HT-29 (cell line): ENCODE data around the gene TEKT2. TPM values are rescaled to one million over a fixed set of nuclear protein-coding genes. Genes with fewer than 3 reads are reported as not detected.

ENCODE experiments used
- DNase-seq: peaks from one replicate; pipeline ENCODE4 v3.0.0-alpha.2; 2015; ENCODE audit warnings: low spot score
- total RNA-seq: library from RNA; depleted of rRNA; stranded (reverse); fragments of >200 nt; shearing (Covaris generic); gene quantifications from 2 replicates; pipeline ENCODE4 v1.2.3, GENCODE V29; 2014; rRNA removed

Gene TEKT2
- total RNA-seq, 1 experiment from 2014 or later: not detected

DNA sequence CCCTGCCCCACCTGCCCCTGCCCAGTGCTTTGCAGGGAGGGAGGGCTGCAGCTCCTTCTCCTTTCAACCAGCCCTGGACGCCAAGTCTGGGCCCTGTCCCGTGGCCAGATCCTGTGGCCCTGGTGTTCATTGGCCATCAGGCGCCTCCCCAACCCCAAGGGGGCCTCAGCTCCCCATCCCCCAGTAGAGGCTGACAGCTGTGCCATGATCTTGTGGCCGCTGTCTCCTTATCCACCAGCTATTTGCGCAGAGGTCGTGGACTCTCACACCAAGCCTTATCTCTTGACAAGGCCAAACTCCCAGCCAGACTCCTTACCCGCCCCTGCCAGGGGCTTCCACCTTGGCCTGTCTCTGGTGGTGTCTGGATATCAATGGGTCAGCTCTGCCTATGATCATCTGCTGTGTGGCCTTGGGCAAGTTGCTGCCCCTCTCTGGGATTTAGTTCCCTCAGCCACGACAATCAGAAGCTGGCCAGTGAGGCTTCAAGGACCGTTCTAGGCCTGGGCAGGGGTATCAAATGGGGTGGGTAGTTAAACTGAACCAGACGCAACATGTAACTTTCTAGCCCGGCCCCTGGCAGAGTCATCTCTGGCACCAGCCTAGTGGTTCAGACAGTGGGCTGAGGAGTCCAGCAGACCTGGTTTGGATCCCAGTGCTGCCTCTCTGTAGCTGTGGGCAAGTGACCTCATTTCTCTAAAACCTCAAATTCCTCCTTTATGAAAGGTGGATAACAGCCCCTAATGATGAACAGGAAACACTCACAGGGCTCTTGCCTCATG lies 44.4 kb downstream of the TEKT2 start:
- no peak for DNase-seq

DNA sequence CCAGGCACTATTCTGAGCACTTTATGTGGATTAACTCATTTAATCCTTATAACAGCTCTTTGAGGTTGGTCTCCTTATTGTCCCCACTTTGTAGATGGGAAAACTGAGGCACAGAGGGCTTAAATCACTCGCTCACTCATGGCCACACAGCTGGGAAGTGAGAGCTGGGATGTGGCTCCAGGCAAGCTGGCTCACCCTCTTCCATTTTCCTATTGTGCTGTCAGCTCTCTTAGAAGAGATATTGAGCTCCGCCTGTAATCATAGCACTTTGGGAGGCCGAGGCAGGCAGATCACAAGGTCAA lies 45.0 kb downstream of the TEKT2 start:
- no peak for DNase-seq

DNA sequence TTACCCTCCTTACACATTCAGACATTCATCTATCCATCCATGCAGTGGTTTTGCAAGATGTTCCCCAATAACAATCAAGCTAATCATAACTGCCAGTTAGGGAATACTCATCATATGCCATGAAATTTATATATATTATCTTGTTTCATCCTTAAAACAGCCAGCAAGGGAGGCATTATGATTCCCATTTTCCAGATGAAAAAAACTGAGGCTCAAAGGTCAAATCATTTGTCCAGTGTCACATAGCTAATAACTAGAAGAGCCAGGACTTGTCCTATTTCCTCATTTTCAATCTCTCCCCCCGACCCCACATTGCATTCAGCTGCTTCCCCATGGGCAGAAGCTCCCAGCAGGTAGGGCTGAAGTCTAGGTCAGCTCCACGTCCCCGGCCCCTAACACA lies 48.1 kb downstream of the TEKT2 start:
- no peak for DNase-seq

DNA sequence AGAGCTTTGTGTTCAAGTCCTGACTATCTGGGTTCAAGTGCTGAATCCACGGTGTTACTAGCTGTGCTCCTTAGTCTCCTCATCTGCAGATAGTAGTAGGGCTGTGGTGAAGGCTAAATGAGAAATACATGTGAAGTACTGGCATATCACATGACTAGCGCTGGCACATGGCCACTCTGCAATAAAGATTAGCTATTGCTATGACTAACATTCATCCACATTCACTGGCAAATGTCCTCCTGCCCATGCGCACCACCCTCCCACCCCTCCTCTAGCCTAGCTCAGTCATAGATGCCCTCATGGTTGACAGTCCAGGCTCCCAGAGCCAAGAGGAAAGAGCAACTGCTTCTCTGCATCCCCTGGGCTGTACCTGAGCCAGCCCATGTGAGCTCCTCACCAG lies 49.6 kb downstream of the TEKT2 start:
- DNase-seq: peak; percentile 89

DNA sequence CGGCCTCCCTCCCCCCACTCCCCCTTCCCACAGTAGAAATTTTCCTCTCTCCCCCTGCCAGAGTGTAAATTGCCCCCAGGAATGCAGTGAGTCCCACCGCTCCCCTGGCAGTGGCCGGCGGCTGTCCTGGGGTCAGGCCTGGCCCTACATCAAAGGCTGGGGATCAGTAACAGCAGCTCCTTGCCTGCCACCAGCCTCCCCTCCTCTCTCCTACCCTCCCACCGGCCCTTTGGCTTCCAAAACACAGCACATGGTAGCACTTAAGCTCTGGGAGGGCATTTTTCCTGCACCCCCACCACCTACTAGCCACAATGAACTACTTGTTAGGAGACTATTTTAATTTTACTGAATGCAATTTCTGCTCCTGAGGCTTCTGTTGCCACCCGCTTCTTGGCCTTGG lies 50.1 kb downstream of the TEKT2 start:
- no peak for DNase-seq

DNA sequence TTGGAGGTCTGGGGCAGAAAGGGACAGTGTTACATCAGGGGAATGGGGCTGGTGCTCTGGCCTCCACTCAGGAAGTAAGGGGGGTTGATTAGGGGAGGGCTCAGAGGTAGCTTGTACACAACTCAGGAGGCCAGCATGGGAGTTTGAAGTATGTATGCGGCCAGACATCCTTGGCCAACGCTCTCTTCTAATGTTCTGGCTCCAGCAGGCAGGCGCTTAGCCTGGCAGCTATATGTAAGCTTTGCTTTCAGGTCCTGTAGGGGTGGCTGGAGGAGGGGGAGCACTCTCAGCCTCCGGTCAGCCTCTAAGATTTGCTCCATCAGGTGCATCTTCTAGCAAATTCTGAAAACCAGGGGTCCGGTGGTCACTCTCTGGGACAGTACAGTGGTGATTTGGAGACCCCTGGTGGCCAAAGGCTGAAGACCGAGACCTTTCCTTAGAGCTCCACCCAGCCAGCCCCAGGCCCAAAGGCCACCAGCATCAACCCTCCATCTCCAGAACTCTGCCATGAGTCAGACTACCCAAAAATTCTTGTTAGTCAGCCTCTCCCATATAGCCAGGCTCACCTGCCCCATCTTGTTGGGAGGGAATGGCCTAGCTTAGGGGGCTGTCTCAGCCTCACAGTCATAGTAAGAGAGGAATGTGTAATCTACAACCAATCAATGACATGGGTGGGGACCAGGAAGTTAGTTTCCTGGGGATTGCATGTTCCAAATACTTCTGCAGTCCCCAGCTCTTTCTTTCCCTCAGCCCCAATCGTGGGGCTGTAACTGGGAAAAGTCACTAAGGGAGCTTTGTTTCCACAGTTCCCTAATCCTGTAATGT lies 50.8 kb downstream of the TEKT2 start:
- peak; percentile 59 for DNase-seq

DNA sequence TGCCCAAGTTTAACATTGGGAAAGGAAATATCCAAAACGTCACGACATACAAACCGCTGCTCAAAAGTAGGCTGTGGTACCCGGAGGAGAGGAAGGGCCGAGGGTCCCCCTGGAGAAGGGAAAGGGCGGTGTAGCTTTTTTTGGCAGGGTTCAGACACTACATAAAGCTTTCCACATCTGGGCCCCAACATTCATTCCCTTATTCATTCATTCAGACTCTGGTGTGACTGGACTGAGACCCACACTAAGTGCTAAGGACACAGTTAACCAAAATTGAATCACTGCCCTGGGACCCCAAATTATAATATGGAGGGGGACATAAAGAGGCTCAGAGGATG lies 51.4 kb downstream of the TEKT2 start:
- DNase-seq: no peak

DNA sequence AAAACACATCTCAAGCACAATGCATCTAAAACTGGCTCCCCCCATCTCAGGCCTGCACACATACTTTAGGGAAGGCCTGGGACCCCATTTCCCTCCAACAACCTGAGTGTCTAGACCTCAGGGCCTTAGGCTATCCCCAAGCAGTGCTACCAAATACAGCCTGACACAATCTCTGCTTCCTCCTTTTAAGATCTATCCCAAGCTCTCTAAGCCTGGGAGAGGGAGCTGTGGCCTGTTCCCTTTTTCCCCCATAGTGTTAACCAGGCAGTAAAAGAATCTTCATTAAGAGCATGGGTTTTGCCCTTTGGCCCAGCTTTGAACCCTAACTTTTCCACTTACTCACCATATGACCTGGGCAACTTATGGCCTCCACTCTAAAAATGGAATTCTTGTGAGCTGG lies 51.9 kb downstream of the TEKT2 start:
- no peak for DNase-seq

DNA sequence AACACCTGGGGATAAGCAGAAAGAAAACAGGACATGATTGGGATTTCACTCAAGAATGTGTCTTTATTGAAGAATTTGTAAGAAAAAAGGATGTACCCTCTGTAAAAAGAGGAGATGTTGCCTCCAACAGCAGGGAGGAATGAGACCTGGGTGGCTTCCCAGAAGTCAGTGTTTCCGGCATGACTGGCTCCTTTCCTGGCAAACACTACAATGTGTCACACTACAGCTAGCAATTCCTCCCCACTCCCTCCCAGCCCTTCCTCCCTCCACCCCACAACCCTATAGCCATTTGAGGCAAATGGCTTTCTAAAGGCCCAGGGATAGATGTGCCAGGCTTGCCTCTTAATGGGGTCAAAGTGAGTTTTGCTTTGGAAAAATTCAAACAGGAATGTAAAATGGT lies 52.6 kb downstream of the TEKT2 start:
- DNase-seq: no peak

DNA sequence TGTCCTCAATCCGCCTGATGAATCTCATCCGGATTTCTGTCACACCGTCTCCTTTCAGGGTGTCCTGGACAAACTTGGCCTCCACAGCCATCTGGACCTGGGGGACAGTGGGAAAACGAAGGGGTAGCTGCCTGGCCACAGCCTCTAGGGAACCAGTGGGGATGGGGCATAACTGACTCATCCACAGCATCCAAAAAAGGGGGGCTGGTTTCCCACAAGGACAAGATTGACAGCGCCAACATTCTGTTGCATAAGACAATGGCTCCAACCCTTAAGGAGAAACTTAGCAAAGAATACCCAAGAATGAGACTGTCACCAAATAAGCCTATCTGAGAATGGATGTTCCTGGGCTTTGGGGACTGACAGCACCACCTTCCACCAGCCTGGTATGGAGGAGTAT lies 53.3 kb downstream of the TEKT2 start:
- no peak for DNase-seq

DNA sequence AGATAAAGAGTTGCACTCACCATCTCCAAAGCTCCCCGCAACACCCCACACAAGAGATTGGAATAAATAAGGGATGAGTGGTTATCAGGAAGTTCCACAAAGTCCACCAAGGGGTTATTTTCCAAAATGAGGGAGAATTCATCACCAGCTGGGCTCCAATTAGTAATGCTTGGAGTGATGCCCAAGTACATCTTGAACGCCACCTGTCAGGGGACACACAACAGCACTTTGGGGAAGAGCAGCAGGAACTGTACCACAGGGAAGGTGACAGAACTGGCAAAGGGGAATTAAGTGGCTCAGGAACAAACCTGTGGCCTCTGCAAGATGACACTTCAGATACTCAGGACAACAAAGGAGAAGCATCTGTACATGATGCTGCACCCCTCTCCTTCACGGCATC lies 53.9 kb downstream of the TEKT2 start:
- no peak for DNase-seq

Other genes starting within 250 kb of the TEKT2 start
- 11.1 and 13.6 TPM in 2 replicates for gene AGO1, start 200.9 kb upstream of the TEKT2 start, total RNA-seq
- gene AGO3, start 153.0 kb upstream of the TEKT2 start, total RNA-seq: 14.7 and 29.7 TPM in 2 replicates
- gene ADPRS, start 4.8 kb downstream of the TEKT2 start, total RNA-seq: 61.8 and 68.7 TPM in 2 replicates
- gene COL8A2, start 41.1 kb downstream of the TEKT2 start, total RNA-seq: not detected in 2 replicates
- gene TRAPPC3, start 65.4 kb downstream of the TEKT2 start, total RNA-seq: 65.8 and 80.9 TPM in 2 replicates
- gene MAP7D1, start 72.1 kb downstream of the TEKT2 start, total RNA-seq: 76.6 and 81.5 TPM in 2 replicates
- 46.6 and 64.4 TPM in 2 replicates for gene THRAP3, start 140.3 kb downstream of the TEKT2 start, total RNA-seq
- gene SH3D21, start 222.3 kb downstream of the TEKT2 start, total RNA-seq: 12.6 and 14.8 TPM in 2 replicates
- 25.0 and 32.9 TPM in 2 replicates for gene EVA1B, start 239.6 kb downstream of the TEKT2 start, total RNA-seq